DND-41 (cell line): Measurements from ENCODE around the gene SATB1.

Experiments used
- CTCF ChIP-seq: IDR thresholded peaks from 2 replicates; pipeline ENCODE4 v1.5.1; 2012; ENCODE audit warnings: borderline replicate concordance, low read length, moderate library complexity, mild to moderate bottlenecking; ENCODE audit not compliant: poor library complexity, severe bottlenecking; ENCODE audit errors: extremely low read depth
- EZH2 ChIP-seq: IDR thresholded peaks from 3 replicates; pipeline ENCODE4 v1.6.1; 2012; ENCODE audit warnings: borderline replicate concordance, low read depth, mild to moderate bottlenecking, moderate library complexity, low read length, inconsistent platforms; ENCODE audit not compliant: severe bottlenecking

GRCh38 chr3:18357747-18358146 is 67.4 kb downstream of the SATB1 start:
- TF ChIP-seq CTCF (no peak), EZH2 (no peak)
